Erythroblast (primary cell): Measurements from ENCODE around the gene VIPR1.

Experiments
- GATA1 ChIP-seq: IDR thresholded peaks from 2 replicates; pipeline ENCODE4 v1.6.1; 2011; ENCODE audit warnings: low read depth, mild to moderate bottlenecking, control low read depth, low read length, moderate library complexity
- POLR2A ChIP-seq: IDR thresholded peaks from 2 replicates; pipeline ENCODE4 v1.6.1; 2011; ENCODE audit warnings: mild to moderate bottlenecking, low read length

GRCh38 chr3:42581400-42581708, 78.9 kb downstream of the VIPR1 start:
- TF ChIP-seq POLR2A (no peak), GATA1 (no peak)
